Mesothelial cell of epicardium (in vitro differentiated cells): ENCODE results near the gene RBM4. TPM values are rescaled to one million over a fixed set of nuclear protein-coding genes. Genes with fewer than 3 reads are reported as not detected.

Source experiments
- DNase-seq, 2 experiments: peaks; one replicate each; pipeline ENCODE4 v3.0.0; 2021; ENCODE audit warnings: low spot score in 2 of 2; ENCODE audit not compliant: unreplicated experiment in 2 of 2
- H3K27ac Mint-ChIP-seq: 2 replicates; pipeline ENCODE4 v1.8.0; 2021; ENCODE audit warnings: mixed read lengths
- H3K27me3 Mint-ChIP-seq: 2 replicates; pipeline ENCODE4 v1.8.0; 2021; ENCODE audit warnings: low read depth, mixed read lengths
- H3K36me3 Mint-ChIP-seq: 2 replicates; pipeline ENCODE4 v1.8.0; 2021; ENCODE audit warnings: mixed read lengths
- H3K4me1 Mint-ChIP-seq: 2 replicates; pipeline ENCODE4 v1.8.0; 2021; ENCODE audit warnings: mixed read lengths
- H3K4me3 Mint-ChIP-seq: 2 replicates; pipeline ENCODE4 v1.8.0; 2021; ENCODE audit warnings: mild to moderate bottlenecking, moderate library complexity, mixed read lengths
- H3K9me3 Mint-ChIP-seq: 2 replicates; pipeline ENCODE4 v1.8.0; 2021; ENCODE audit warnings: mixed read lengths
- total RNA-seq: library from RNA; stranded (reverse); gene quantifications from 3 replicates; pipeline ENCODE4 v1.2.1, GENCODE V29; 2021
- TF ChIP-seq, protein P1 (sequence below): fragments of 200-600 bp; sonication (generic); IDR thresholded peaks from one replicate; pipeline ENCODE4 v1.5.0; 2021; ENCODE audit warnings: antibody characterized with exemption; ENCODE audit not compliant: unreplicated experiment

The RBM4 gene
- total RNA-seq, 1 donor from 2014 or later: 240 TPM

DNA sequence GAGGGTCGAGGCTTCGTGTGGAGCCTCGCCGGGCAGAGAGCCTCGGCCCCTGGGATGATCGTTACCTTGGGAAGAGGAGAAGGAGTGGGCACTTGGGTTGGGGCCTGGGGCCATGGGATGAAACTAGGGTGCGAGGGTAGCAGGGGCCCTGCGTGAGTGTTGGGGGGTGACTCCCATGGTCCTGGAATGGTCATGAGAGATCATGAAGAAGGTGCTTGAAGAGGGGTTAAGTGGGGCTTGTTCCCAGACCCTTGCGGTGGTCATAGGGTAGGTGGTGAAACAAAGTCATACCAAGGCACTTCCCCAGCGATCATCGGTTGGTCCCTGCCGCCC is 45.2 kb upstream of the RBM4 start:
- Mint-ChIP-seq H3K27me3 (no peaks in the 10 kb centered on the region), H3K27ac (peak overlapping the region; percentile 100), H3K4me3 (peak overlapping the region; percentile 100), H3K4me1 (peaks cover 24% of the 10 kb centered on the region), H3K9me3 (peaks cover 7% of the 10 kb centered on the region), H3K36me3 (no peaks in the 10 kb centered on the region)
- TF ChIP-seq, protein P1, sequence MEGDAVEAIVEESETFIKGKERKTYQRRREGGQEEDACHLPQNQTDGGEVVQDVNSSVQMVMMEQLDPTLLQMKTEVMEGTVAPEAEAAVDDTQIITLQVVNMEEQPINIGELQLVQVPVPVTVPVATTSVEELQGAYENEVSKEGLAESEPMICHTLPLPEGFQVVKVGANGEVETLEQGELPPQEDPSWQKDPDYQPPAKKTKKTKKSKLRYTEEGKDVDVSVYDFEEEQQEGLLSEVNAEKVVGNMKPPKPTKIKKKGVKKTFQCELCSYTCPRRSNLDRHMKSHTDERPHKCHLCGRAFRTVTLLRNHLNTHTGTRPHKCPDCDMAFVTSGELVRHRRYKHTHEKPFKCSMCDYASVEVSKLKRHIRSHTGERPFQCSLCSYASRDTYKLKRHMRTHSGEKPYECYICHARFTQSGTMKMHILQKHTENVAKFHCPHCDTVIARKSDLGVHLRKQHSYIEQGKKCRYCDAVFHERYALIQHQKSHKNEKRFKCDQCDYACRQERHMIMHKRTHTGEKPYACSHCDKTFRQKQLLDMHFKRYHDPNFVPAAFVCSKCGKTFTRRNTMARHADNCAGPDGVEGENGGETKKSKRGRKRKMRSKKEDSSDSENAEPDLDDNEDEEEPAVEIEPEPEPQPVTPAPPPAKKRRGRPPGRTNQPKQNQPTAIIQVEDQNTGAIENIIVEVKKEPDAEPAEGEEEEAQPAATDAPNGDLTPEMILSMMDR: no peak
- no peak for DNase-seq

DNA sequence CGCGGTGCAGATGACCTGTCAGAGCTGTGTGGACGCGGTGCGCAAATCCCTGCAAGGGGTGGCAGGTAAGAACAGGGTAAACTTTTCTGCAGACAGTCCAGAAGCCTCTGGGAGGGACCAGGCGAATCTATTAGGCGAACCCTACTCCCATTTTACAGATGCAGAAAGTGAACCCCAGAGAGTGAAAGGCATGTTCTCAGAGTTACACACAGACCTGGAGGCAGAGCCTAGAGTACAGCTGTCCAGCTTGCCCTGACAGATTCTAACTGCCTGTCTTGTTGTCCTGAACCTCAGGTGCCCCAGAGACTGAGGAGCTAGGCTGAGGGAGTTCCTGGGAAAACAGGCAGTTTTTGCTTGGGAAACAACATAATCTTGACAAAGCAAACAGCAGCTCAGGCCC is 44.9 kb upstream of the RBM4 start:
- Mint-ChIP-seq H3K9me3 (peaks cover 7% of the 10 kb centered on the region), H3K27me3 (no peaks in the 10 kb centered on the region), H3K27ac (peak overlapping the region; percentile 100), H3K4me3 (peak overlapping the region; percentile 100), H3K36me3 (no peaks in the 10 kb centered on the region), H3K4me1 (peaks cover 24% of the 10 kb centered on the region)
- TF ChIP-seq, protein P1: no peak
- DNase-seq: no peak

DNA sequence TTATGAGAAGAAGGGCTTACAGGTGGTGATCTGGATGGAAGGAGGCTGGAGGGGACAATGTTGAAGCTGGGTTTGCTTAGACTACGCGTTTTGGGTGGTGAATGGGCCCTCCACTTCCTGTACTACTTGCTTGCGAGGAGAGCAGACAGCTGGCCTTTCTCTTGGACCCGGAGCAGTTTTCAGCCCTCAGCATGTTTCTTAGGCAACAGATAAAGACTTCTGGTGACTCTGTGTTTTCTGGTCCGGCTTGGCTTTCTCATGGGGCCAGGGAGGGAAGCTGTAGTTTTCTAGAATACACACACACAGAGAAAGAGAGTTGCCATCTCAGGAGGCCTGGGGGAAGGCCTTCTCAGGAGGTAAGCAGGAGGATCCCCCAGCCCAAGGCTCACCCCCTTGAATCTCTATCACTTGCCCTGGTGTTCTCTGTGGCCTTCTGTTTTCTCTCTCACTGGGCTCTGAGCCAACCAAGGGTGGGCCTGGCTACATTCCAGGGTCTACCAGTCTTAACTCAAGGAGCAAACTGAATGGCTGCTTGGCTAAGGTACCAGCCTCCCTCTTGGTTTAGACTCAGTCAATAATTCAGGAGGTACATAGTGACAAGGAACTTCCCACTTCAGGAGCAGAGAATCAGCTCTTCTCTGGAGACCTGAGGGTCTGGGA is 43.1 kb upstream of the RBM4 start:
- Mint-ChIP-seq H3K36me3 (peaks cover under 1% of the 10 kb centered on the region), H3K27me3 (no peaks in the 10 kb centered on the region), H3K9me3 (peaks cover 3% of the 10 kb centered on the region), H3K4me3 (peak overlapping the region; percentile 35), H3K4me1 (peaks cover 24% of the 10 kb centered on the region), H3K27ac (peak overlapping the region; percentile 91)
- DNase-seq: no peak
- TF ChIP-seq, protein P1: no peak

DNA sequence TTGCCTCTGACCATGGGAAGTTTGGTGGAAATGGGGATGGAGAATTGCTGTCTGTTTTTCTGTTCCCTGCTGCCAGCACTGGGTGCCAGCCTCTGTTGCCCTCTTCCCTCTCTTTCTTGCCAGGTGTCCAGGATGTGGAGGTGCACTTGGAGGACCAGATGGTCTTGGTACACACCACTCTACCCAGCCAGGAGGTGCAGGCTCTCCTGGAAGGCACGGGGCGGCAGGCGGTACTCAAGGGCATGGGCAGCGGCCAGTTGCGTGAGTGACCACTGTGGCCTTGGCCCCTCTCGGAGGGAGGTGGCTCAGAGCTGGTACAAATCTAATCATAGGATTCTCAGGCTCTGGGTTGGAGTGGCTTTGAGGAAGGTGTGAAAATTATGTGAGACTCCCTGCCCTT is 39.5 kb upstream of the RBM4 start:
- DNase-seq: no peak
- Mint-ChIP-seq H3K36me3 (peaks cover 8% of the 10 kb centered on the region), H3K4me1 (peaks cover 16% of the 10 kb centered on the region), H3K9me3 (no peaks in the 10 kb centered on the region), H3K4me3 (no peak overlapping the region), H3K27me3 (no peaks in the 10 kb centered on the region), H3K27ac (no peak overlapping the region)
- TF ChIP-seq, protein P1: no peak

DNA sequence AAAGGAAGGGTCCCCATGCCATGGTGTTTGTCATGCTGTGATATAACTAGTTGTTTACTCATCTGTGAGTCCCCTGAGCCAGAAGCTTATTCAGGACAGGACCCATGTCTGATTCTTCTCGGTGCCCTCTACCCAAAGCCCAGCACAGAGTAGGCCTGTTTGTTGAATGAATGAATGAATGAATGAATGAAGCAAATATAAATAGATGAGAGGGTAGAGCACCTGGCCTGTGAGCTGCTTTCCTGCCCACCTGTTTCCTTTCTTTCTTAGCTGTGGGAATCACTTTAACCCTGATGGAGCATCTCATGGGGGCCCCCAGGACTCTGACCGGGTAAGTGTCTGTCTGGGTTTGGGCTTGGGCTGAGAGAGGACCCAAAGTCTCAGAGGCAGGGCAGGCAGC is 38.3 kb upstream of the RBM4 start:
- TF ChIP-seq, protein P1: no peak
- no peaks in the 10 kb centered on the region for H3K27me3 Mint-ChIP-seq
- peaks cover 17% of the 10 kb centered on the region for H3K36me3 Mint-ChIP-seq
- H3K4me1 Mint-ChIP-seq: peaks cover 10% of the 10 kb centered on the region
- no peak for DNase-seq
- no peaks in the 10 kb centered on the region for H3K9me3 Mint-ChIP-seq
- no peak overlapping the region for H3K27ac Mint-ChIP-seq
- H3K4me3 Mint-ChIP-seq: no peak overlapping the region
